GM18868 (cell line): Measurements from ENCODE around the gene HIVEP3.

Experiments
- ATAC-seq: cut with Tn5 transposase; IDR thresholded peaks from one replicate; pipeline ENCODE4 v1.9.1; 2021; ENCODE audit warnings: mild to moderate bottlenecking, moderate library complexity; ENCODE audit not compliant: unreplicated experiment

Gene HIVEP3

GRCh38 chr1:41465741-41466140 lies 453.0 kb downstream of the HIVEP3 start:
- ATAC-seq = no peak

- ATAC-seq = no peak
Measured at GRCh38 chr1:41464885-41465284, 453.8 kb downstream of the HIVEP3 start.

GRCh38 chr1:41463516-41463915 lies 455.2 kb downstream of the HIVEP3 start:
- no peak for ATAC-seq

- no peak for ATAC-seq
Measured at GRCh38 chr1:41462680-41463004, 456.1 kb downstream of the HIVEP3 start.

- no peak for ATAC-seq
Measured at GRCh38 chr1:41461790-41462679, 456.7 kb downstream of the HIVEP3 start.

GRCh38 chr1:41456847-41457540 lies 461.7 kb downstream of the HIVEP3 start:
- ATAC-seq = no peak
